Activated CD4-positive, alpha-beta T cell treated with anti-CD3 and anti-CD28 coated beads, Interleukin-2, amount 10 ng/mL, durations not matched to agents 24 days and 14 days (primary cell): Measurements from ENCODE around the gene LYRM1. TPM values are rescaled to one million over a fixed set of nuclear protein-coding genes. Genes with fewer than 3 reads are reported as not detected.
"Not testable (repeated sequence)": the region's sequence is repeated elsewhere in the genome, so short reads cannot be mapped to it uniquely, and the experiment has no call there.

Experiments
- DNase-seq: peaks from one replicate; pipeline ENCODE4 v3.0.0; 2022
- H3K27ac Mint-ChIP-seq: one replicate; pipeline ENCODE4 v1.8.0; 2022; ENCODE audit warnings: mild to moderate bottlenecking, mixed read lengths
- H3K27me3 Mint-ChIP-seq: one replicate; pipeline ENCODE4 v1.8.0; 2022; ENCODE audit warnings: mixed read lengths
- H3K36me3 Mint-ChIP-seq: one replicate; pipeline ENCODE4 v1.8.0; 2022; ENCODE audit warnings: low read depth, mild to moderate bottlenecking, mixed read lengths
- H3K4me1 Mint-ChIP-seq: one replicate; pipeline ENCODE4 v1.8.0; 2021; ENCODE audit warnings: mixed read lengths
- H3K4me3 Mint-ChIP-seq: one replicate; pipeline ENCODE4 v1.8.0; 2022; ENCODE audit warnings: mild to moderate bottlenecking, moderate library complexity, mixed read lengths
- H3K9me3 Mint-ChIP-seq: one replicate; pipeline ENCODE4 v1.8.0; 2021; ENCODE audit warnings: mixed read lengths
- intact Hi-C: fragments of 100-400 bp; cut with micrococcal nuclease; formaldehyde crosslinking; loops from one replicate; pipeline ENCODE4 v1.15.1; 2023
- total RNA-seq: library from RNA; stranded (reverse); gene quantifications from 2 replicates; pipeline ENCODE4 v1.2.3, GENCODE V29; 2022

The LYRM1 gene
- total RNA-seq, 1 donor from 2014 or later, result 20.9 TPM

DNA sequence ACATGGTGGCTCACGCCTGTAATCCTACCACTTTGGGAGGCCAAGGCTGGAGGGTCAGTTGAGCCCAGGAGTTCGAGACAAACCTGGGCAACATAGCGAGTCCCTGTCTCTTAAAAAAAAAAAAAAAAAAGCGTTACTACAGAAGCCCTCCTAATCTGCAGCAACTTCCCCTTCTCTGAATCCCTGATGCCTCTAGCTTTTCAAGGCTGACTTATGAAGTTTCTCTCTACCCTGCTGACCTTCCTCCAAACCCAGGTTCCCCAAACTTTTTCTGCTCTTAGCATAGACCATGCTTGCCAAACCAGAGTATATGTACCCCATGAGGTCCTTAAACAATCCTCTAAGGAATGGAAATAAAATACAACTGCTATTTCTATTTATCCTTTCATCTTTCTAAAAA is 16.4 kb downstream of the LYRM1 start:
- no peak for DNase-seq
- H3K9me3 Mint-ChIP-seq, result no peaks in the 10 kb centered on the region
- no peak overlapping the region for H3K27ac Mint-ChIP-seq
- H3K36me3 Mint-ChIP-seq, result peaks cover 34% of the 10 kb centered on the region
- H3K4me3 Mint-ChIP-seq, result no peak overlapping the region
- H3K27me3 Mint-ChIP-seq, result no peaks in the 10 kb centered on the region
- peaks cover 24% of the 10 kb centered on the region for H3K4me1 Mint-ChIP-seq
- intact Hi-C loops, result no loop called here

DNA sequence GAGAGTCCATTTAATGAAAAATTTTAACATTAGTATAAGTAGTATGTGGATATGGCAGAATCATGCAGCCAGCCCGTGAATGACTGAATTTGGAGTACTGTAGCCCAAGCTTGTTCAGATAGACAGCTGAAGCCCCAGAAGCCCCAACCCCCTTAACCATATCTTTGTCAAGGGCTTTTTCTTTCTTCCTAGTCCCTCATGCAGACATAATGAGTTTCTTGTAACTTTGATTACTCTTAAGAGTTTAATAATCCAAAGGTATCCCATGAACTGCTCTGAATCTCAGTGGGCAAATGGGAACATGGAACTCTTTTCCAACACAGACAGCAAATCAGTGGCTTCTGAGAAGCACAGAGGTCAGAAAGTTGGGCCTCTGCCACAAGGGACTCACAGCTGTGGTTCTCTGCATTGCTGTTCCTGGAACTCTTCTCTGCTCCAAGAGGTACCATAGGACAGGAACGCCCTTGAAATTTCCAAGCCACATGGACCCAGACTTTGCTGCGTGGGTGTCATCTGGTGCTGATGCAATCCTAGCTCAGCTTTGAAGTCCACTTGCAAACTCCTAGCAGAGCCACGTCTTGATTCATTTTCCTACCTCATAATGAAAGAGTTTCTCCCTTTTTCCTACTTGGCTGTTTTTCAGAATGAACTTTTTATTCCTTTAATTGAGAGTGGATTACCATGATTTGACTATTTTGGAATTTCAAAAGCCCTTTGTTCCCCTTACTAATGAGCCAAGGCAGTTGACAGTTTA is 18.1 kb downstream of the LYRM1 start:
- peak overlapping the region; percentile 22 for H3K27ac Mint-ChIP-seq
- H3K4me3 Mint-ChIP-seq, result no peak overlapping the region
- no peaks in the 10 kb centered on the region for H3K9me3 Mint-ChIP-seq
- H3K27me3 Mint-ChIP-seq, result no peaks in the 10 kb centered on the region
- DNase-seq, result no peak
- peaks cover 36% of the 10 kb centered on the region for H3K36me3 Mint-ChIP-seq
- intact Hi-C loops, result no loop called here
- peaks cover 26% of the 10 kb centered on the region for H3K4me1 Mint-ChIP-seq

DNA sequence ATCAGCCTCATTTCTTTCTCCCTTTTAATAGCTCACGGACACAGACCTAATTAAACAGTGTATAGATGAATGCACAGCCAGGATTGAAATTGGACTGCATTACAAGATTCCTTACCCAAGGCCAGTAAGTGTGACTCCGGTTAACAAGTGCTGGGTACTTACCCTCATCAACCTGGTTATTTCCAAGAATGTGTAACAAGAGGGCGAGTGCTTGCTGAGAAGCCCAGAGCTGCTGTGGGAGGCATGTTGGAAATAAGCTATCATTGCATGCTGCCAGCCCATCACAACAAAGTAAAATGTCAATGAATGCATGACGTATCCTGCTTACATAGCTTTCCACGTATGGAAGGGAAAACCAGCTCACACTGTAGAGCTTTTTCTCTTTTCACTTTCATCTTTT is 19.5 kb downstream of the LYRM1 start:
- intact Hi-C loops, result no loop called here
- no peak for DNase-seq
- H3K27me3 Mint-ChIP-seq, result no peaks in the 10 kb centered on the region
- no peak overlapping the region for H3K4me3 Mint-ChIP-seq
- H3K4me1 Mint-ChIP-seq, result peaks cover 26% of the 10 kb centered on the region
- H3K27ac Mint-ChIP-seq, result peak overlapping the region; percentile 41
- H3K9me3 Mint-ChIP-seq, result no peaks in the 10 kb centered on the region
- peaks cover 40% of the 10 kb centered on the region for H3K36me3 Mint-ChIP-seq

DNA sequence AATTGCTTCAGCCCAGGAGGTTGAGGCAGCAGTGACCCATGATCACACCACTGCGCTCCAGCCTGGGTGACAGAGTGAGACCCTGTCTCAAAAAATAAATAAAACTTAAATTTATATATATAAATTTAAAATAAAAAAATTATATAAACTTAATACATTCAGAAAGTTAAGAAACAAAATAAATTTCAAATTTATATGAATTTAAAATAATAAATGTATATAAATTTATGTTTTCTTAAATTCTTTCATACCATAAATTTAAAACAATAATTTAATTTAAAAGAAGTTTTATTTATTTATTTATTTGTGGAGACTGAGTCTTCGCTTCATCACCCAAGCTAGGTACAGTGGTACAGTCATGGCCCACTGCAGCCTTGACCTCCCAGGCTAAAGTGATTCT is 20.2 kb downstream of the LYRM1 start:
- no peak overlapping the region for H3K27ac Mint-ChIP-seq
- H3K4me3 Mint-ChIP-seq, result no peak overlapping the region
- no peaks in the 10 kb centered on the region for H3K27me3 Mint-ChIP-seq
- peaks cover 40% of the 10 kb centered on the region for H3K36me3 Mint-ChIP-seq
- intact Hi-C loops, result no loop called here
- peaks cover 26% of the 10 kb centered on the region for H3K4me1 Mint-ChIP-seq
- DNase-seq, result no peak
- no peaks in the 10 kb centered on the region for H3K9me3 Mint-ChIP-seq

DNA sequence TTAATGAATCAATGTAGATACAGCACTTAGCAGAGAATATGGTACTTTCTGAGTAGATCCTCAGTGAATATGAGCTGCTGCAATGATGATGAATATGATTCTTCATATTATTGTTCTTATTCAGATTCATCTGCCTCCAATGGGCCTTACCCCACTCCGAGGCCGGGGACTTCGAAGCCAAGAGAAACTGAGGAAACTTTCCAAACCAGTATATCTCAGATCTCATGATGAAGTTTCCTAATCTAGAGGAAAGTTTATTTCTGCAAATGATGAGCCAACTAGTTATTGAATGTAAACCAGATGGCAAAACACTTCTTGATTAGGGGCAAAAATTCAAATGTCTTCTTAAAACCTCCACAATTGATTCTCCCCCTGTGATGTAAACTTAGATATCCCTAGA is 23.3 kb downstream of the LYRM1 start:
- no peak overlapping the region for H3K27ac Mint-ChIP-seq
- H3K4me3 Mint-ChIP-seq, result no peak overlapping the region
- H3K4me1 Mint-ChIP-seq, result peaks cover 14% of the 10 kb centered on the region
- intact Hi-C loops, result no loop called here
- no peaks in the 10 kb centered on the region for H3K27me3 Mint-ChIP-seq
- peaks cover 26% of the 10 kb centered on the region for H3K36me3 Mint-ChIP-seq
- H3K9me3 Mint-ChIP-seq, result no peaks in the 10 kb centered on the region
- DNase-seq, result no peak

DNA sequence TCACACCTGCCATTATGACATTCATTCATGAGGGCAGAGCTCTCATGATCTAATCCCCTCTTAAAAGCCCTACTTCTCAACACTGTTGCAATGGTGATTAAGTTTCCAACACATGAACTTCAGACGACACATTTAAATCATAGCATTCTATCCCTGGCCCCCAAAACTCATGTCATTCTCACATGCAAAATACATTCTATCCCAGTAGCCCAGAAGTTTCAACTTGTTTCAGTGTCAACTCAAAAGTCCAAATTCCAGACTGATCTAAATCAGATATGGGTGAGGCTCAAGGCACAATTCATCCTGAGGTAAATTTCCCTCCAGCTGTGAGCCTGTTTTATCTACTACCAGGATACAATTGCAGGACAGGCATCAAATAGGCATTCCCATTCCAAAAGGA is 25.2 kb downstream of the LYRM1 start:
- Mint-ChIP-seq H3K9me3 (no peaks in the 10 kb centered on the region), H3K4me3 (no peak overlapping the region), H3K36me3 (peaks cover 18% of the 10 kb centered on the region), H3K4me1 (peaks cover 4% of the 10 kb centered on the region), H3K27me3 (no peaks in the 10 kb centered on the region), H3K27ac (no peak overlapping the region)
- DNase-seq, result no peak
- intact Hi-C loops, result no loop called here

DNA sequence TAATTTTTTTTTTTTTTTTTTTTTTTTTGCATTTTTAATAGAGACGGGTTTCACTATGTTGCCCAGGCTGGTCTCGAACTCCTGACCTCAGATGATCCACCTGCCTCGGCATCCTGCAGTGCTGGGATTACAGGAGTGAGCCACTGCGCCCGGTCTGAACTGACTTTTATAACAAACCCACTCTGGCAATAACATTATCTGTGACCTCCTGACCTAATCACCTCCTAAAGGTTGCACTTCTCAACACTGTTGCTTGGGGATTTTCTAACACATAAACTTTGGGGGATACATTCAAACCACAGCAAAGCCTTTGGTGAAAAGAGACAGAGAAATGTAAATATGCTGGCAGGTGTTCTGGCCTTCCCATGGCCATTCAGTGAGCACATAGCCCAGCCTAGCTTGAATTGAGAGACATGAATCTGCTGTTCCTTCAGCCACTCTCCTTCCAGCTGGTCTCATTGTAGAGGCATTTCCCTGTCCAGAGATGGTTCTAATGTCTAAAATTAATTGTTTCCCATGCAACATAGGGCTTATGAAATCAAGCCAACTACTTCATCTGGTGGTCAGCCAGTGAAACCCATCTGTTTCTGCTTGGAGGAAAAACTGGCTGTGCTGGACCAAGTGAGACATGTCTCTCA is 28.3 kb downstream of the LYRM1 start:
- intact Hi-C loops, result no loop called here

DNA sequence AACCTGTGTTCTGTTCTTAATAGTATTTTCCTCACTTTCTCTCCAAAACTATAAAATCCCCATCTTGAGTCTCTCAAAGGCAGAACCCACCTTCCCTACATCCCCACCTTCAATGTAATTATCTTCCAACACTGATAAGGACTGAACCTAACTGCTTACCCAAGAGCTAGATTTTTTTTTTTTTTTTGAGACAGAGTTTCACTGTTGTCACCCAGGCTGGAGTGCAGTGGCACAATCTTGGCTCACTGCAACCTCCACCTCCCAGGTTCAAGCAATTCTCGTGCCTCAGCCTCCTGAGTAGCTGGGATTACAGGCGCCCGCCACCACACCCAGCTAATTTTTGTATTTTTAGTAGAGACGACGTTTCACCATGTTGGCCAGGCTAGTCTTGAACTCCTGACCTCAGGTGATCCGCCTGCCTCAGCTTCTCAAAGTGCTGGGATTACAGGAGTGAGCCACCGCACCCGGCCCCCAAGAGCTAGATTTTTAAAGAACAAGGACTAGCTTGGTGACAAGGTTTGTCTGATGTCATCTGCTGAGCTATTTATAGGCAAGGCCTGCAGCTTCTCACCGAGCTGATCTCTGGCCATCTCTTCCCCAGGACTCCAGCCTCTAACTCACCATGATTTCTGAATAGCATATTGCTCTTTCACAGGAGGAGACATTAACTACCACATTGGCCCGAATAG is 29.2 kb downstream of the LYRM1 start:
- H3K4me3 Mint-ChIP-seq, H3K27me3 Mint-ChIP-seq, intact Hi-C loops: not testable (repeated sequence)

More for the DNA sequence above, 28.3 kb downstream of the LYRM1 start:
- Mint-ChIP-seq H3K27ac (no peak overlapping the region), H3K4me3 (no peak overlapping the region), H3K4me1 (peaks cover 2% of the 10 kb centered on the region), H3K9me3 (no peaks in the 10 kb centered on the region), H3K36me3 (peaks cover 15% of the 10 kb centered on the region), H3K27me3 (no peaks in the 10 kb centered on the region)
- no peak for DNase-seq

DNA sequence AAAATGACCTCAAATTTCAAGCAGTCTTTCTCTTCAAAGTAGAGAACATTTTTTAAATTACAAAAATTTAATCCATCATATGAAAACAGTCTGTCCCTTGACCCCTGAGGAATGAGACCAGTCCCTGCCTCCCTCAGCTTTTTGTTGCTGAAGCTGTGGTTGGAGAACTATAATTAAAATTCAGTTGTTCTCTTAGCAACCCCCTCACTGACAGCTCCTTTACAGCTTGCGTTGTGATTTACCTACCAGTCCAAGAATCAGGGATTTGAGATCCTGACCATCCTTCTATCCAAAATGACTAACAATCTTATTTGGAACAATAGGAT is 29.8 kb downstream of the LYRM1 start:
- H3K27me3 Mint-ChIP-seq, result no peaks in the 10 kb centered on the region
- H3K36me3 Mint-ChIP-seq, result peaks cover 12% of the 10 kb centered on the region
- H3K4me3 Mint-ChIP-seq, result no peak overlapping the region
- H3K9me3 Mint-ChIP-seq, result no peaks in the 10 kb centered on the region
- H3K4me1 Mint-ChIP-seq, result peaks cover 2% of the 10 kb centered on the region
- DNase-seq, result no peak
- no peak overlapping the region for H3K27ac Mint-ChIP-seq
- intact Hi-C loops, result no loop called here

More for the DNA sequence above, 29.2 kb downstream of the LYRM1 start:
- H3K4me1 Mint-ChIP-seq, DNase-seq, H3K27ac Mint-ChIP-seq, H3K9me3 Mint-ChIP-seq: not testable (repeated sequence)
- H3K36me3 Mint-ChIP-seq, result peaks cover 13% of the 10 kb centered on the region

DNA sequence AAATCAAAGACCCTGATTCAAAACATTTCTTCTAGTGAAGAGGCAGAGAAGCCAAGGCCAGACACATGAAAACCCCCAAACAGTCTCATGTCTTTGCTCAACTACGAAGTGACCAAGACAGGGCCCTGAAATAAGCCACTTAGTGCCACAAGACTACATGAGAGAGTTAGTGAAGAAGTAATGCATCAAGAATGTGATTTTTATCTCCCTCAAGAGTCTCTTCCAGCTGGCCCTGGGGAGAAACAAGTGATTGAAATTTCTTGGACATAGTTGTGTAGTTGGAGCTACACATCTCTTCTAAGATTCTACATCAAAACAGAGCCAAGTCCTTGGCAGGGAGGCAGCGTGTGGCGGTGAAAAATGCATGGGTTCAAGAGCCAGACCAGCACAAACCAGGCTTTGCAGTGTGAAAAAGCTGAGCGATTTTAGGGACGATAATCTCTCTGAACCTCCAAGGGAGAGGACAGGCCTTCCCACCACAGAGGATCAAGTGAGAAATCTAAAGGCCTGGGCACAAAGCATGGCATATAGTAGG is 30.6 kb downstream of the LYRM1 start:
- Mint-ChIP-seq H3K36me3 (peaks cover 6% of the 10 kb centered on the region), H3K27me3 (no peaks in the 10 kb centered on the region), H3K4me1 (peaks cover 2% of the 10 kb centered on the region), H3K9me3 (no peaks in the 10 kb centered on the region), H3K4me3 (no peak overlapping the region), H3K27ac (no peak overlapping the region)
- intact Hi-C loops, result no loop called here
- DNase-seq, result no peak

DNA sequence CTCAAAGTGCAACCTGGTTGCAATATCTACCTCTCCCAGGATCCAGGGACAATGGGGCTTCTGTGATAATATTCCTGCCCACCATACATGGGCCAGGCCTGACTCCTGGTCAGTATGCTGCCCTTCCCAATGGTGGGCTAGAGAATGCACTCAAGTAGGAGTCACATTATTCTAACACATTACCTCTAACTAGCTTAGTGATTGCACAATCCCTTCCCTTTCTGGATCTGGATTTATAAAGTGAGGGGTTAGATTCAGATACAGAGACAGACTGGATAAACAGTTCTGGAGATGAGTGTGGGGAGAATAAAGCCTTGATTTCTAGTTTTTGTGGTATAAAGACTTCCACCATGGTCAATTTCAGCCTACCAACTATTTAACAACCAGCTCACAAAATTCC is 33.0 kb downstream of the LYRM1 start:
- intact Hi-C loops, result no loop called here
- H3K27ac Mint-ChIP-seq, result no peak overlapping the region
- DNase-seq, result no peak
- H3K36me3 Mint-ChIP-seq, result peaks cover 2% of the 10 kb centered on the region
- H3K27me3 Mint-ChIP-seq, result no peaks in the 10 kb centered on the region
- H3K4me1 Mint-ChIP-seq, result peaks cover 2% of the 10 kb centered on the region
- H3K9me3 Mint-ChIP-seq, result no peaks in the 10 kb centered on the region
- no peak overlapping the region for H3K4me3 Mint-ChIP-seq

DNA sequence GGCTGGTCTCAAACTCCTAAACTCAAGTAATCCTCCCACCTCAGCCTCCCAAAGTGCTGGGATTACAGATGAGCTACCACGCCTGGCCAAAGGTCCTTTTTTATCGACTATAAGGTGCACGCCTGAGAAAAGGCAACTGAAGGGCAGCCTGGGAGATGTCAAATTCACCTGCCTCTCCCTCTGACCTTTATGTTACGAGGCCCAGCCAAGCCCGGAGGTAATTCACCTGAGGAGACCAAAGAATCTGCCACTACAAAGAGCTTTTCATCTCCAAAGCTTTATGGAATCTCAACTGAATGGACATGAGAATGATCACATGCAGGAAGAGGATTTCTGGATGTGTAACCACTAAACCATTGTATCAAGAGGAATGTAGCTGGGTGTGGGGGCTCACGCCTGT is 37.2 kb downstream of the LYRM1 start:
- intact Hi-C loops, result loop anchor here (2.0 kb wide), 1 partner anchor 63 kb away; no protein-coding TSS in a partner anchor
- no peak overlapping the region for H3K27ac Mint-ChIP-seq
- no peaks in the 10 kb centered on the region for H3K27me3 Mint-ChIP-seq
- no peak overlapping the region for H3K4me3 Mint-ChIP-seq
- DNase-seq, result no peak
- no peaks in the 10 kb centered on the region for H3K9me3 Mint-ChIP-seq
- H3K4me1 Mint-ChIP-seq, result peaks cover 26% of the 10 kb centered on the region
- H3K36me3 Mint-ChIP-seq, result no peaks in the 10 kb centered on the region

DNA sequence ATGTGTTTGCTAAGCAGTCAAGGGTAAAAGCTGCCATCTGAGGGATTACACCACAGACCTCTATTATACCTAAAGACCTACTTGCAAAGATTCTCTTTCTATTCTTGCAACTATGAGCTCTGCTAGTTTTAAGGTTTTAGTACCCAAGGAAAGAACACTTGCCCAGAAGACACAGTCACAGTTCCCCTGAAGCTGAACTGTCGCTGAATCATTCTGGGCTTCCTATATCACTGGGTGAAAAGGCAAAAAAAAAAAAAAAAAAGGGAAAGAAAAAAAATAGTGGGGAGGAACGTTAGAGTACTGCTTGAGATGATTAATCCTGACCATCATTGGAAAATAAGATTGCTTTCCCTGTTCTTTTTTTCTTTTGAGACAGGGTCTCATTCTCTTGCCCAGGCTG is 37.9 kb downstream of the LYRM1 start:
- H3K27me3 Mint-ChIP-seq, result no peaks in the 10 kb centered on the region
- H3K27ac Mint-ChIP-seq, result peak overlapping the region; percentile 84
- intact Hi-C loops, result loop anchor here (2.0 kb wide), 1 partner anchor 64 kb away; no protein-coding TSS in a partner anchor
- H3K4me1 Mint-ChIP-seq, result peaks cover 30% of the 10 kb centered on the region
- peak; percentile 60 for DNase-seq
- no peaks in the 10 kb centered on the region for H3K9me3 Mint-ChIP-seq
- H3K4me3 Mint-ChIP-seq, result no peak overlapping the region
- no peaks in the 10 kb centered on the region for H3K36me3 Mint-ChIP-seq

DNA sequence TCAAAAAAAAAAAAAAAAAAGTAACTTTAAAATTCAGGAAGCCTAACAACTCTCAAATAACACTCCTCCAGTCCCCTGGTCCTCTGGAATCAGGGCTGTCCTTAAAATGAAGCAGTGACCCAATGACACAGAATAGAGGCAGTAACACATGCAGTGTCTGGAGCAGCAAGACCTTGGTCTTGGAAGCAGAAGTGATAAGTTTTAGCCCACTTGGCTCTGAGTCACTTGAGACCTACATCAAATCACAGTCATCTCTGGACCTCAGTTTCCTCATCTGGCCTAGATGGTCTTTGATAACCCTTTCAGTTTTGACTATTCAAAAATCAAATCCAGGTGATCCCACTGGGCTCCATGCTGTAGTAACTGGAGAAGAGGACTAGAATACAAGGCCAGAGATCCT is 39.0 kb downstream of the LYRM1 start:
- intact Hi-C loops, result loop anchor here (2.0 kb wide), 2 partner anchors 29 to 65 kb away; no protein-coding TSS in a partner anchor
- no peaks in the 10 kb centered on the region for H3K36me3 Mint-ChIP-seq
- no peaks in the 10 kb centered on the region for H3K27me3 Mint-ChIP-seq
- H3K4me3 Mint-ChIP-seq, result no peak overlapping the region
- H3K27ac Mint-ChIP-seq, result no peak overlapping the region
- no peak for DNase-seq
- H3K9me3 Mint-ChIP-seq, result no peaks in the 10 kb centered on the region
- H3K4me1 Mint-ChIP-seq, result peaks cover 39% of the 10 kb centered on the region
